Measurements from ENCODE around the gene TANGO2.
A peak's percentile ranks its signal among the peaks of the same experiment; 100 is the strongest.

TANGO2 gene, protein sequence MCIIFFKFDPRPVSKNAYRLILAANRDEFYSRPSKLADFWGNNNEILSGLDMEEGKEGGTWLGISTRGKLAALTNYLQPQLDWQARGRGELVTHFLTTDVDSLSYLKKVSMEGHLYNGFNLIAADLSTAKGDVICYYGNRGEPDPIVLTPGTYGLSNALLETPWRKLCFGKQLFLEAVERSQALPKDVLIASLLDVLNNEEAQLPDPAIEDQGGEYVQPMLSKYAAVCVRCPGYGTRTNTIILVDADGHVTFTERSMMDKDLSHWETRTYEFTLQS

DNA sequence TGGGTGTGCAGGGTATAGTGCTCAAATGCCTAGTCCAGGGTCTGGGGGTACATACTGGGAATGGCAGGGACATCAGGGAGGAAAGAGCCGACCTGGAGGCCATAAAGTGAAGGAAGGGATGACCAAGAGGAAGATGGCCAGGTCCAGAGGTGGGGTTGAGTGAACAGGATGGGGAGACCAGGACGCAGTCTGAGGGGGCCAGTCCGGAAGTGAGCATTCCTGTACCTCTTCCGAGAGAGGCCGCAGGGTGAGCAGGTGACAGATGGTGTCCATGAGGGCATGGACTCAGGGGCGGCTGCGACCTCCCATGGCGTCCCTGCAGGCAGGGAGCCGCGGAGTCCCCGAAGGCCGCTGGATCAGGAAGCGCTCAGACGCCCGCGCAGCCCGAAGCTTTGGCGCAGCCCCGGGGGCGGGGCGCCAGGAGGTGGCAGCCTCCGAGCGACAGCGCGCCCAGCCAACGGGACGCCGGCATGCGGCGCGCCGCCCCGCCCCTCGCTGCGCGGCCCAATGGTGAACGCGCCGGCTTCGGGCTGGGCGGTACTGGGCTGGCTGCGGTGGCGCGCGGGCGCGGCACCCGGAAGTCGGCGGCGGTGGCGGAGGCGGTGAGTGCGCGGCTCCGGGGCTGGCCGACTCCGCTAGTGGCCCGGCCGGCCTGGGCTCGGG lies at the start of gene TANGO2:
TSS of gene TANGO2 (plus strand) at position 578 of the 663 bp plus-strand sequence. CDS start 15,689 bp downstream, outside the sequence.
- peak; percentile 91 to 95 for DNase-seq

DNA sequence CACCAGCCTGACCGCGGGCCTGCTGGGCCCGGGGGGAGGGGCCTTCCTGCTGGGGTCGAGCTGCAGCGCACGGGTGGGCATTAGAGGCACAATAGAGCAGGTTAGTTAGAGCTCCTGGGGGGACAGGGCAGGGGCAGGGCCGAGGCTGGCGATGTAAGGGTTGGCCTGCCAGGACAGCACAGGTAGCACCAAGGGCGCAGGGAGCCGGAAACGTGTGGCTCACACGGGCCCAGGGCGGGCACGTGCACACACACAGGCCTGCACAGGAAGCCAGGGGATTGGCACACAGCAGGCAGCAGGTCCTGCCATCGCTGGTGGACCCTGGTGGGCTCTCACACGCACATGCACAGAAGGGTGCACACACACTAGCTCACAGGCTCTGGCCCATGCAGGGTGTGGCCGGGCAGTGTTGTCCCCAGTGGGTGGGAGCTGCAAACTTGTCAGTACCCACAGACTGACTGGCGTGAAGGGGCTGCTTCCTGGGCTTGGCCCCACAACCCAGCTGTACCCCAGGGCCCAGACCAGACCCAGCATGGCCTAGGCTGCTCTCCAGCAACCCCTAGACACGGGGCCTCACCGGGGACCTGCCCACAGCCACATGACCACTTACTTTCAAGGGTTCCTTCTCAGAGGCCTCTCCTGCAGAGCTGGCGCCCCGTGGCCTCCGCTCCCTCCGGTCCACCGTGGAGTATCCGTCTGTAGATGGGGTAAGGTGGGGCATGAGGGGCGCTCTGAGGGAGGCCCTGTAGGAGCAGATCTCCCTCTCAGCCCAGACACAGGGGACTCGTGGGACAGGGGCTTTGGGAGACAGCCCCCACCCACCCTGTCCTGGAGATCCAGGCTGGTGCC lies 49.4 kb upstream of the TANGO2 start:
- peak in 1 of 2 donors; percentile 19 for DNase-seq

DNA sequence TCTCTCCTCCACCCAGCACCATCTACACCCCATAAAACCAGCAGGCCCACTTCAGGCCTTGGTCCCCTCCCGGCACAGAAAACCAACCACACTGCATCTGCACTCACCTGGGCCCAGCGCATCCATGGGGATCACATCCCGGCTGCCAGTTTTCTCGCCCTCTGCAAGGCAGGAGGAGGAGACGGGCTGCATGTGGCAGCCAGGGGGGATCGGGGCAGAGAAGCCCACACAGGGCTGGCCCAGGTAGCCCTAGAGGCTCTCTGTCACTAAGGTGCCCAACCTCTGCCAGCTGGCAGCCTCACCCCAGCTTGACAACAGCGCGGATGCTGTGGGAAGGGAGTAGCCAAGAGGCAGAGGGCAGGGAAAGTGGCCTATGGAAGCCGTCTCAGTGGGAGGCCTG lies 48.7 kb upstream of the TANGO2 start:
- DNase-seq: no peak

DNA sequence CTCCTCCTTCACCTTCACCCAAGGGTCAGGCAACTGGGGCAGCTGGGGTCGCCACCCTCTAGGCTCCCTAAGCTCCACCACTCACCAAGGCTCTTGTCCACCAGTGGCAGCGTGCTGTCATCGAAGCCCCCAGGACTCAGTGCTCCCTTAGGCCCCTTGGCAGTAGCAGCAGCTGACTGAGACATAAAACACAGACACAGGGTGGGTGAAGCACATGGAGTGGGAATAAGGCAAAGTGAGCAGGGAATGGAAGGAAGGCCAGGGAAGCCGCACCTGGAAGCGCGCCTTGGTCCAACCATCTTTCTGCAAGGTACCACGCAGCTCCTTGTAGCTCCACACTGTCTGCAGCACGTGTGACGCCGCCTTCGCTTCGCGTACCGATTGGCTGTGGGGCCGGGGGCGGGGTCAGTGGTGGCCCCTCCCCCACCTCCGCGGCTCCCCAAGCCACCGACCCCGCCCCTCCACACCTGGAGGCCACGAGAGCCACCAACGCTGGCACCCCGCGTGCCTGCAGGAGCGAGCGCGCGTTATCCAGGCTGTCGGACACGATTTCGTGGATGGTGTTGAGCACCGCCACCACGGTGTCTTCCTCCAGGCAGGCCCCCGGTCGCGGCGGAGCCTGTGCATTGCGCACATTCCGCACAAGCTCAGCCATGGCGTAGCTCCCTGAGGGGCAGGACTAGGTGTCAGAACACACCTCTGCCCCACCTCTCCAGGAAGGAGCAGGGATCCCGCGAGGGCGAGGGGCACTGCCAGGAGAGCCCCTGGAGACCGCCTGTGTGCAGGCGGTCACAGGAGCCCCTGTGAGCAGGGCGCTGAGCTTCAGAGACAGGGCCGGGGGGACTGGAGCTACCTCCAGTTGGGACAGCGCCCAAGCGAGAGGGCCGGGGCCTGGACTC lies 48.0 kb upstream of the TANGO2 start:
- DNase-seq: no peak

DNA sequence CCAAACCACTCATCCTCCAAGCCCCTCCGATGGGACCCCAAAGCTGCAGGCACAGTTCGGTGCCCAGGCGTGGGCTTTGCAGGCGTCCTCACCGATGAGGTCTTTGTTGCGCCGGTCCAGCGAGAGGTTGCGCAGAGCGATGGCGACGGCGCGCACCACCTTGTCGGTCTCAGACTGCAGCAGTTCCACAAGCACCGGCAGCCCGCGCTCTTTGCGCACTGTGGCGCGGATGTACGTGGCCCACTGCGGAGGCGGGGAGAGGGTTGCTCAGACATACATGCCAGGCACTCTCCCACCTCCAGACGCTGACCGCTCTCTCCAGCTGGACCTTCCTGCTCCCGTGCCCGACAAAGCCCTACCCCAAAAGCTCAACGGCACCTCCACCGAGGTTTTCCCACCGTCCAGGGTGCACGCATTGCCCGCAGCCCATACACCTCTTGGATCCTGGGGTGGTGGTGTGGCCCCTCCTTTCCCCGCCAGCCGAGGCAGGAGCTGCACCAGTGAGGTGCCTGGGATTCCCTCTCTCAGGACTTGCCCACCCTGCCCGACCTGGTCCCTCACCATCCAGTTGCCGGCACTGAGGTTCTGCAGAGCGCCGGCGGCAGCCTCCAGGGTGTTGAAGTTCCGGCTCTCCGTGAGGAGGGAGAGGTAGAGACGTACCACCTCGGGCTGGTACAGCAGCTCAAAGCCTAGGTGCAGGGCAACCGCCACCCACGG lies 47.2 kb upstream of the TANGO2 start:
- no peak for DNase-seq

DNA sequence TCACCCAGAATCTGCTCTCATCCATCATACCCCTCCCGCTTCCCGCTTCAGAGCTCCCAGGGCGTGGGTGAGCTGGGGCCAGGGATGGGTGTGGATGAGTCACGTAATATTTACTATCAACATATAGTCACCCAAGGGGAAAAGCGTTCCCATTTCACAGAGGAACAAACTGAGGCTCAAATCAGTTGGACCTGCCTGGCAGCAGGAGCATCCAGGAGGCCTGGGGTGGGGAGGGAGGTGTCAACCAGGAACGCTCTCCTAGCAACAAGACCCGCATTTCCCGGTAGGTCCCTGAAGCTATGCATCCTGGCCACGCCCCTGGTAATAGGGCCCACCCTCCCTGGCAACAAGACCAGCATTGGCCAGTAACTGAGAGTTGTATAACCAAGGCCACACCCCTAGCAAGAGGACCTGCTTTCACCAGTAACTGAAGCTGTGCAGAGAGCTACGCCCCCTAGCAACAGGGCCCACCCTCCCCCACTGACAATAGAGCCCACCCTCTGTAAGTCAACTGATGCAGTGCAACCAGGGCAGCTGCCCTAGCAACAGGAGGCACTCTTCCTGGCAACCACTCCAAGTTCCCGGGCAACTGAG lies 46.5 kb upstream of the TANGO2 start:
- peak; percentile 40 to 42 for DNase-seq

DNA sequence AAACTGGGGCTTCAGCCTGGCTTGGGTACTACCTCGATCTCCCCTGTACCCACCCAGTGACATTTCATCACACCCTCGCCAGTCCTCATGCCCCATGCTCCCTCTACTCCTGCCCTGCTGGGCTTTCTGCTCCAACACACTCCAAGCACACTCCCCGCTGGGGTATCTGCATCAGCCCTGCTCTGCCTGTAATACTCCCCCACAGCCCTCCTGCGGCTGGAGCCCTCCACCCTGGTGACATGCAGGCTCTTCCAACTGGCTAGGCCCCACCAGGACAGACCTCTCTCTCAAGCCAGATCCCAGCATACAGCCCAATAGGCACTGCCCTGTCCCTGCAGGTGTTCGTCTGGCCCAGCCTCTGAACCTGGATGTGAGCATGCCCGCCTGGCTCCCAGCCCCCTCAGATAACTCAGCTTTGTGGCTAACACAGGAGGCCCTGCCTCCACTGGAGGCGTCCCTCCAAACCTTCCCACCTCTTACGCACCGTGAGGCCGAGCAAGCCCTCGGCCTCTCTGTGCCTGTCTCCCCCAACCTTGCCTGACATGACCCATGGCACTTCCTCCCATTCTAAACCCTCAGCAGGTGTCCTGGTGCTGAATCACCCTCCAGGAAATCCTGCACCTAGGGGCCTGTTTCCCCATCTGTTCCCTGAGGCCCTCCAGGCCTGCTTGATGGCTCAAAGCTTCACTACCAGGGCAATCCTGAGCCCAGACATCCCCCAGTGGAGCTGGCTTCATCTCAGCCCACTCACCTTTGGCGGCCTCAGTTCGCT lies 45.8 kb upstream of the TANGO2 start:
- DNase-seq: no peak

DNA sequence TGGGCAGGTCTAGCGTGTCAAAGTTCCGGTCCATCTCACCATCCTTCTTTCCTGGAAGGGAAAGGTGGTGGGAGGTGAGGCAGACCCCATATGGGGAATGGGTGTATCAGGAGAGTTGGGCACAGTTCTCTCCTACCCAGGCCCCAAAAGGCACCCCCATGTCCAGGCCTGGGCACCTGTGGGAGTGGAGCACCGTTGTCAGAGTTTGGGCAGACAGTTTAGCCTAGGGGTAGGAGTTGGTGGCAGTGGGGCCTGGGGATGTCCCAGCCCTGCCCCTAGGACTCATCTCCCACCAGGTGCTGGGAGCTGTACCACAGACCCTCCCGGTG lies 45.2 kb upstream of the TANGO2 start:
- DNase-seq: no peak

DNA sequence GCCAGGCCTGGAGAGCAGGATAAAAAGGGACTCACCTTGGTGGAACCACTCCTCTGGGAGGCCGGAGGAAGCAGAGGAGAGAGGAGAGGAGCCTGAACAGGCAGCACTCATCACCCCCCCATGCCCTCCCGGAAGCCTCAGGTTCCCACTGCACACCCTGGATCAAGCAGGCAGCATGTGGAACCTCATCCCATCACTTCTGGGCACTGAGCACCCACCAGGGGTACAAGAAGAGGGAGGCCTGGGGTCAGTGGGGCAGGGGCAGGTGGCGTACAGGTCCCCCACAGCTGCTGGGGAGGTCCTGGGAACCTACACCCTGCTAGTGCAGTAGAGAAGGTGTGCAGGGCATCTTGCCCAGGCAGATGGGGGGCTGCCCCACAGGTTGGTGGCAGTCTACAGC lies 44.2 kb upstream of the TANGO2 start:
- no peak for DNase-seq

DNA sequence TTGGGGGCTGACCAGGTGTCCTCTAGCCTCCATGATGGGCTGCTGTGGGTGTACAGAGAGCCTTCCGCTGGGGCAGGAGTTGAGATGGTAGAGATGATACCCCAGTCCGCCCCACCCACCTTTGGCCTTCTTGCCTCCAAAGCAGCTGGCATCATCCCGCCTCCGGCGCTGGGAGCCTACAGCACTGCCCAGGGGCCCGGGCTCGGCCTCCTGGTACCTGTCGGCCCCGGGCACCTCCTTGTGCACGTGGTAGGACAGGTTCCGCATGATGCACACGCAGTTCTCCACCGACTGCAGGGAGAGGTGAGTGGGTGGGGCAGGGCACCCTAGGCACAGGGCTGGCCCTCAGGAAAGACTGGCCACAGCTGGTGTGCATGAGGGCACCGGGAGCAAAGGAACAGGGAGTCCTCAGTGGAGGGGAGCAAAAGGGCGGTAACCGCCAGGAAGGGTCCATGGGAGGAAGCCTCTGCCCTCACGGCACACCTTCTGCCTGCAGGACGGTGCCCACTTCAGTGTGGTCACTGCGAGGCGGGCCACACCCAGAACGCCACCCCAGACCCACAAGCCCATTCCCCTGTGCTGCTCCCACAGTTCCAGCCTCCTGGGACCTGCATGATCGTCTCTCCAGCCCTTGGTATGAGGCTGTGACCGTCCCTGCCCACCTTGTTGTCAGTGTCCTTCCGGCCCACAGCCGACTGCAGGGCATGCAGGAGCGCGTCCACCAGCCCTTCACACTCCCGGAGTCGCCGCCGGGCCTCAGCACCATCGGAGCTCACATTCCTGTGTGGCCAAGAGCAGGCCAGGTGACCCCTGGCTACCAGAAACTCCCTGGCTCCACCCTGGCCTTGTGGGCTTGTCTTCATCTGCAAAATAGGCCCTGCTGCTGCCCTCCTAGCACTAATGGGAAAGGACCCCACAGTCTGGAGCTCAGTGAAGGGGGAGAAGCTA lies 43.3 kb upstream of the TANGO2 start:
- DNase-seq: no peak

DNA sequence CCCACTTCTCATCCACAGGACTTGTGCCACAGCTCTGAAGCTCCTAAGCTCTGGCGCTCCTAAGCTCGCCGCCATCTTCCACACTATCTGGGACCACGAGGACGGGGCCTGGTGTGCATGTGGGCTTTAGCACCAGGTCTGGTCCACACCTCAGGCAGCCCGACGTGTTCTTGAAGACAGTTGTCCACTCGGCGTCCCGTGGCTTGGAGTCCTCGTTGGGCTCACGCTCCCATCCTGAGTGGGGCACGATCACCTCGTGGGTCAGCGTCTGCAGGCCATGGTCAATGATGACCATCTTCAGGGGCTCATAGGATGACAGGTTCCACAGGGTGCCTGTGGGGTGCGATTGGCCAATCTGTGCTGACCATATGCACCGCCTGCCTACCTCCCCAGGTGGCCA lies 42.2 kb upstream of the TANGO2 start:
- no peak for DNase-seq

DNA sequence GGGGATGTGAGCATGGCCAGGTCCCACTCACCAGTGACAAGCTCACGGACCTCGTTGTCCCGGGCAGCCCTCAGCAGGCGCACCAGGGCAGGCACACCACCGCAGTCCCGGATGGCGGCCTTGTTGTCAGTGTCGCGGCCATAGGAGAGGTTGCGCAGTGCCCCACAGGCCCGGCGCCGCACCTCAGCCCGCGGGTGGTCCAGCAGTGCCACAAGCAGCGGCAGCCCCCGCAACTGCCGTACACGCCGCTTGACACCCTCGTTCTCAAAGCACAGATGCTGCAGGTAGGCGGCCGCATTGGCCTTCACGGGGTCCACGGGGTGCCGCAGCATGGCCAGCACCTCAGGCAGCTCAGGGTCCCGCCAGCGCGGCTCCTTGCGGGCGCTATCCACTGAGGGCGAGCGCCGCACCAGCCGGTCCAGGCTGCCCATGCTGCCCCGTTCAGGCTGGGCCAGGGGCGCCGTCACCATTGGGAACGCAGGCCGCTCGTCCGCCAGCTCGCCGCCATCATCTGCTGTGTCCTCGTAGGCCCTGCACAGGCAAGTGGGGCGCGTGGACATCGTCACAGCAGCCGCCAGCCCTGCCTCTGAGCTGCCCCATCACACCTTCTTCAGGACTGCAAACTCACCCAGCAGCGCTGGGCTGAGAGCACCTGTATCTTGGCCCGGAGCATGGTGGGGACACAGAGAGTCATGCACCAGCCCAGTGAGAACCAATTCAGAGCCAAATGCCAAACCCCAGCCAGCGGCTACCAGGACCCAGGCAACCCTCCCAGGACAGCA lies 41.0 kb upstream of the TANGO2 start:
- no peak for DNase-seq

DNA sequence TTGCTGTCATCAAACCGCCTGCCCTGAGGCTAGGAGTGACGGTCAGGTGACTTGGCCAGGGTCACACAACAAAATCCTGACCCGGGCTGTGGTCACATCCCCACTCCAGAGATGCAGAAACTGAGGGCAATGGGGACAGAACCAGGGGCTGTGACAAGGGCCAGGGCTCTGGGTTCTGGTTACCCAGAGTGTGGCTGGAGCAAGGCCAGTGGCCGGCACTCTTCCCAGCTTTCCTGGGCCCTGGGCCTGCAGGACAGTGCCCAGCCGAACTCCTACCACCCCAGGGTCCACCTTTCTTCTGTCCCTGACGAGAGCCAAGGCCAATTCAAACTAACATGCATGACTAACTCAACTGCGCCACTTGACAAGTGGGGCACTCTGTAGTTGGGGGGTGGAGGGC lies 40.1 kb upstream of the TANGO2 start:
- no peak for DNase-seq

DNA sequence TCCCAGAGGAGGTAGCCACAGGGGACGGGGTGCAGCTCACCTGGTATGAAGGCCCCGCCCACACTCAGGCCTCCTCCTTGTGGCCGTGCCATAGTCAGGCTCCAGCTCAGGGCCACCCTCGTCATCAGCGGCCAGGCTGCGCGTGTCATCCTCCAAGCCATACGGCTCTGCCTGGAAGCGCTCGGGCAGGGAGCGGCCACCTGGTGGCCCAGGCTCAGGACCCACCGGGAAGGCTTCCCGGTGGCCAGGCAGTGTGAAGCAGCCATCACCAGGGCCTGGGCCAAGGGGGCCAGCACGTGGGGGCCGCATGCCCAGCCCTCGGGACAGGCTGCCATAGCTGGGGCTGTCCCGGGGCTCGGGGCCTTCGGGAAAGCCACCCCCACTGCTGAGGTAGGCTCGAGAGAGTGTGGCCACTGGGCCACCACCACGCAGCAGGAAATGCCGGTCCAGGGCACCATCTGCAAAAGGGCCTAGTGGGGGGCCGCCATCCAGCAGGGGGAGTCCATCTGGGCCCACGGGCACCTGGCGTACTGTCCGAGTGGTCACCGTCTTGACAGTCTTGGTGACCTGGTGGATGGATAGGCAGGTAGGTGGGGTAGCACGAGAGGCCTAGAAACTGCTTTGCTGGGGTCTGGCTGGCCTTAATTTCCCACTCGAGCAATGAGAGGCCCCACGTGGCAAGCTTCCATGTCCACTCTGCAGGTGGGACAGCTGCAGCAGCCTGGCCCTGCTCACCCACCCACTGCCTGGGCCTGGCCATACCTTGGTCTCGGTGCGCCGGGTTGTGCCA lies 39.5 kb upstream of the TANGO2 start:
- DNase-seq: no peak

DNA sequence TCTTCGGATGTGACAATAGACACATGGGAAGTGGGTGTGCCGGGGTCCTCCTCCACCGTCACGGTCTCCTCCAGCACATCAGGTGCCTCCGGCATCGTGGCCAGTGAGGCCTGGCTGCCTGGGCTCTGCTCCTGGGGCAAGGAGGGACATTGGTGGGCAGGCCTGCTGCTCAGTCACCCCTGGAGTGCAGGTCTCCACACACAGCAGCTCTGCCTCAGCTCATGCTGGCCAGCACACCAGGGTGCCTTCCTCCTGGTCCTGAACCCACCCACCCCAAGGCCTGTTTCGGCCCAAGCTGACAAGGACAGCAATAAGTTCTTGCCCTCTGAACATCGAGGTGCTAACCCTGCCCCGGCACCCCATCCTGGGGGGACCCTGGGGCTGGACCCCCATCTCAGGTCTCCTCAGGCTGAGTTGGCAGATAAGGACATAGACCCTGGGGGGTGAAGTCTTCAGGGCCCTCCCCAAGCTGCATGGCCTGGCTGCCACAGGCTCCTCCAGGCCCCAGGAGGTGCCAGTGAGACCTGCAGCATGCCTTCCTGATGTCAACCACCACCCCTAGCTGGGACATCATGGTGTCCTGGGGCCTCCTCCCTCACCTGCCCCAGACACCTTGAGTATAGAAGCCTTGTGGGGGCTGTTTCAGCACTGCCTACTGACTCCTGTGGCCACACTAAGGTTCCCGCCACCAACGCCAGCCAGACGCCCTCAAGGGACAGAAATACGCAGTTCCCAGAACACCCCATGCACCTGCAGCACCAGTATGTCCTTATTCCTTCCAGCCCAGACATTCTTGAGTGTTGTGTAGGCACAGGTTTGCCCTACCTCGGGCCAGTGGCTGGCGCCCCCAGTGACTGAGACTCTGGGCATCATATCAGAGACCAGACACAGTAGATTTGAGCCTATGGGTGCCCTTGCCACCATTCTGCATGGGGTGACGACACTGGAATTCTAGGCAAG lies 38.7 kb upstream of the TANGO2 start:
- no peak for DNase-seq

DNA sequence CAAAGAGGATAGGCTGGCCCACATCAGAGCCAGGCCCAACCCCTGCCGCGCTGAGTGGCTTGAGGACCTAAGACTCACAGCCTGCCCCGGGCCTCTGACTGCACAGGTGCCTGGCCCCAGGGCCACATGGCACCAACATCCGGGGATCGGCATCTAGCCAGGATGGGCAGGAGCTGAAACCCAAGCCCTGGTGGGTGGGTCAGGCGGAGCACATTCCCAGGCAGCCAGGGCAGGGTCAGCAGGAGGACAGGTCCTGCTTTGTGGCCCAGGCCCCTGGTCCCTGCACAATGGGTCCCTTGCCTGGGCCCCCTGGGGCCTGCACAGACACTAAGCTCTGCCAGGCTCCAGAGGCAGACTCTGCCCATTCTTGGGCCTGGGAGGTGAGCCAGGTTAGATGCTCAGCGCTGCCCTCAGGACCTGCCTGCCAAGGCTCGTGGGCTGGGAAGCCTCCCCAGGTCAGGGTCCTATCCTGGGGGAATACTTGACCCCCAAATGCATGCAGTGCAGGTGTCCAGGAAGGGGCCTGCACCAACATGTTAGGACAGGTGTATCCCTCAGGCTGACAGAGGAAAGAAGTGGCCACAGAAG lies 37.8 kb upstream of the TANGO2 start:
- DNase-seq: no peak
